HepG2 (cell line): ENCODE results near the gene NEURL1B. TPM values are rescaled to one million over a fixed set of nuclear protein-coding genes. Genes with fewer than 3 reads are reported as not detected.

Experiments used
- CTCF ChIP-seq: sonication (generic); formaldehyde crosslinking; IDR thresholded peaks from 2 replicates; pipeline ENCODE4 v1.5.0; 2020; ENCODE audit warnings: mild to moderate bottlenecking, missing genetic modification reagents, moderate library complexity
- FOXA3 ChIP-seq: IDR thresholded peaks from 2 replicates; pipeline ENCODE4 v1.6.1; 2016; ENCODE audit warnings: missing genetic modification reagents, missing compliant biosample characterization
- KDM3A ChIP-seq: IDR thresholded peaks from 2 replicates; pipeline ENCODE4 v1.6.1; 2018; ENCODE audit warnings: low read depth, missing compliant biosample characterization
- MAFK ChIP-seq, 2 experiments: IDR thresholded peaks in 1 of 2; conservative IDR thresholded peaks in 1 of 2; 2 replicates each; pipeline ENCODE4 v1.6.1; 2011; ENCODE audit warnings: improper control_type of control experiment in 2 of 2, low read length in 2 of 2
- SIN3A ChIP-seq: IDR thresholded peaks from 2 replicates; pipeline ENCODE4 v1.6.1; 2011; ENCODE audit warnings: low read depth, mild to moderate bottlenecking, control low read depth, low read length, borderline replicate concordance
- SOX6 ChIP-seq, 2 experiments: fragments of 450-650 bp in 1 of 2; sonication (generic) in 1 of 2; formaldehyde crosslinking in 1 of 2; IDR thresholded peaks; 2 replicates each; pipeline versions ENCODE4 v1.4.0 to v1.6.1; 2017 to 2020; ENCODE audit warnings: antibody characterized with exemption in 1 of 2, mild to moderate bottlenecking in 1 of 2, missing genetic modification reagents in 1 of 2
- SP4 ChIP-seq: sonication (generic); formaldehyde crosslinking; IDR thresholded peaks from 2 replicates; pipeline ENCODE4 v1.8.1; 2023; ENCODE audit warnings: mild to moderate bottlenecking, missing genetic modification reagents
- THAP8 ChIP-seq: sonication (generic); formaldehyde crosslinking; IDR thresholded peaks from 2 replicates; pipeline ENCODE4 v1.5.1; 2020; ENCODE audit warnings: missing genetic modification reagents, mild to moderate bottlenecking, borderline replicate concordance
- TRIM24 ChIP-seq: sonication (generic); formaldehyde crosslinking; IDR thresholded peaks from 2 replicates; pipeline ENCODE4 v1.8.0; 2022; ENCODE audit warnings: mild to moderate bottlenecking, missing genetic modification reagents
- WIZ ChIP-seq: sonication (generic); formaldehyde crosslinking; IDR thresholded peaks from 2 replicates; pipeline ENCODE4 v1.5.1; 2020; ENCODE audit warnings: mild to moderate bottlenecking, missing genetic modification reagents
- ZEB1 ChIP-seq: IDR thresholded peaks from 2 replicates; pipeline ENCODE4 v1.6.1; 2012; ENCODE audit warnings: mild to moderate bottlenecking, low read depth, inconsistent platforms; ENCODE audit not compliant: insufficient replicate concordance
- ZFAT ChIP-seq: sonication (generic); formaldehyde crosslinking; conservative IDR thresholded peaks from 2 replicates; pipeline ENCODE4 v1.8.1; 2023; ENCODE audit warnings: missing genetic modification reagents, inconsistent platforms
- ZNF317 ChIP-seq: sonication (generic); formaldehyde crosslinking; IDR thresholded peaks from 2 replicates; pipeline ENCODE4 v1.5.0; 2020; ENCODE audit warnings: mild to moderate bottlenecking, missing genetic modification reagents
- ZNF354B ChIP-seq: sonication (generic); formaldehyde crosslinking; IDR thresholded peaks from 2 replicates; pipeline ENCODE4 v1.8.0; 2022; ENCODE audit warnings: mild to moderate bottlenecking, missing genetic modification reagents
- ZNF451 ChIP-seq: sonication (generic); formaldehyde crosslinking; IDR thresholded peaks from 2 replicates; pipeline ENCODE4 v1.5.0; 2020; ENCODE audit warnings: mild to moderate bottlenecking, missing genetic modification reagents
- ZNF530 ChIP-seq: sonication (generic); formaldehyde crosslinking; IDR thresholded peaks from 2 replicates; pipeline ENCODE4 v1.5.0; 2020; ENCODE audit warnings: low read depth, mild to moderate bottlenecking, missing genetic modification reagents
- ZNF616 ChIP-seq: sonication (generic); formaldehyde crosslinking; IDR thresholded peaks from 2 replicates; pipeline ENCODE4 v1.5.0; 2020; ENCODE audit warnings: low read depth, mild to moderate bottlenecking, missing genetic modification reagents
- ZNF709 ChIP-seq: sonication (generic); formaldehyde crosslinking; IDR thresholded peaks from 2 replicates; pipeline ENCODE4 v1.5.0; 2020; ENCODE audit warnings: mild to moderate bottlenecking, missing genetic modification reagents
- ZNF773 ChIP-seq: sonication (generic); formaldehyde crosslinking; IDR thresholded peaks from 2 replicates; pipeline ENCODE4 v1.4.0; 2020; ENCODE audit warnings: missing genetic modification reagents, borderline replicate concordance
- ZNF800 ChIP-seq: sonication (generic); formaldehyde crosslinking; IDR thresholded peaks from 2 replicates; pipeline ENCODE4 v1.4.0; 2020; ENCODE audit warnings: missing genetic modification reagents
- polyA plus RNA-seq, 8 experiments: library from polyadenylated mRNA; depleted of rRNA in 3 of 8; stranded (reverse) in 7 of 8; unstranded in 1 of 8; fragments of >200 nt; fragmentation: Illumina TruSeq in 4 of 8; extraction: Trizol in 4 of 8; gene quantifications; 2 replicates each; pipeline versions ENCODE4 v1.2.1 to v1.2.3, GENCODE V29; 2011 to 2016; ENCODE audit warnings: low read depth in 4 of 8, missing spikeins in 1 of 8, mixed read lengths in 1 of 8; ENCODE audit not compliant: insufficient read depth in 1 of 8
- total RNA-seq, 5 experiments: library from RNA; depleted of rRNA; stranded (reverse); fragments of >200 nt; fragmentation: Illumina TruSeq; extraction: Trizol; gene quantifications; 2 replicates each; pipeline ENCODE4 v1.2.3, GENCODE V29; 2016; ENCODE audit warnings: low read depth in 1 of 5
- TF ChIP-seq, protein P1 (sequence below): sonication (generic); formaldehyde crosslinking; IDR thresholded peaks from 2 replicates; pipeline ENCODE4 v1.5.0; 2020; ENCODE audit warnings: missing genetic modification reagents, mild to moderate bottlenecking, borderline replicate concordance
- TF ChIP-seq, protein P2 (sequence below): sonication (generic); formaldehyde crosslinking; IDR thresholded peaks from 2 replicates; pipeline ENCODE4 v1.8.1; 2022; ENCODE audit warnings: low read depth, mild to moderate bottlenecking, missing genetic modification reagents

Gene NEURL1B
- total and polyA plus RNA-seq, 2 of the 13 experiments (the other 11 are each of a cell fraction or from before 2014, with no cell fraction given), result 0.09 to 0.13 TPM

GRCh38 chr5:172707285-172708182 lies 66.5 kb downstream of the NEURL1B start (continued):
- TF ChIP-seq, protein P1, sequence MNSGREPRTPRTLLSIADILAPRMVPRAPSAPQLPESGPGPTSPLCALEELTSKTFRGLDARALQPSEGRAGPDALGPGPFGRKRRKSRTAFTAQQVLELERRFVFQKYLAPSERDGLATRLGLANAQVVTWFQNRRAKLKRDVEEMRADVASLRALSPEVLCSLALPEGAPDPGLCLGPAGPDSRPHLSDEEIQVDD (CRISPR knock-in tag), result no peak
- TF ChIP-seq, protein P2, sequence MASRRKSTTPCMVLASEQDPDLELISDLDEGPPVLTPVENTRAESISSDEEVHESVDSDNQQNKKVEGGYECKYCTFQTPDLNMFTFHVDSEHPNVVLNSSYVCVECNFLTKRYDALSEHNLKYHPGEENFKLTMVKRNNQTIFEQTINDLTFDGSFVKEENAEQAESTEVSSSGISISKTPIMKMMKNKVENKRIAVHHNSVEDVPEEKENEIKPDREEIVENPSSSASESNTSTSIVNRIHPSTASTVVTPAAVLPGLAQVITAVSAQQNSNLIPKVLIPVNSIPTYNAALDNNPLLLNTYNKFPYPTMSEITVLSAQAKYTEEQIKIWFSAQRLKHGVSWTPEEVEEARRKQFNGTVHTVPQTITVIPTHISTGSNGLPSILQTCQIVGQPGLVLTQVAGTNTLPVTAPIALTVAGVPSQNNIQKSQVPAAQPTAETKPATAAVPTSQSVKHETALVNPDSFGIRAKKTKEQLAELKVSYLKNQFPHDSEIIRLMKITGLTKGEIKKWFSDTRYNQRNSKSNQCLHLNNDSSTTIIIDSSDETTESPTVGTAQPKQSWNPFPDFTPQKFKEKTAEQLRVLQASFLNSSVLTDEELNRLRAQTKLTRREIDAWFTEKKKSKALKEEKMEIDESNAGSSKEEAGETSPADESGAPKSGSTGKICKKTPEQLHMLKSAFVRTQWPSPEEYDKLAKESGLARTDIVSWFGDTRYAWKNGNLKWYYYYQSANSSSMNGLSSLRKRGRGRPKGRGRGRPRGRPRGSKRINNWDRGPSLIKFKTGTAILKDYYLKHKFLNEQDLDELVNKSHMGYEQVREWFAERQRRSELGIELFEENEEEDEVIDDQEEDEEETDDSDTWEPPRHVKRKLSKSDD (CRISPR knock-in tag), result no peak
- TF ChIP-seq SOX6 (IDR thresholded peaks at IDR 0.05), result no peak
- TF ChIP-seq SOX6 (CRISPR knock-in tag; IDR thresholded peaks at IDR 0.05), result no peak
- no peak for TF ChIP-seq ZNF709 (CRISPR knock-in tag)
- TF ChIP-seq FOXA3 (CRISPR knock-in tag), result 0 out of 2 replicates have a peak, but pooled peaks have one; percentile 15
- TF ChIP-seq ZNF800 (CRISPR knock-in tag), result no peak
- TF ChIP-seq ZNF773 (CRISPR knock-in tag), result no peak
- TF ChIP-seq ZNF530 (CRISPR knock-in tag), result no peak
- no peak for TF ChIP-seq WIZ (CRISPR knock-in tag)
- no peak for TF ChIP-seq KDM3A
- TF ChIP-seq MAFK (conservative IDR thresholded peaks at IDR 0.05 in 1 of 2, IDR thresholded peaks at IDR 0.05 in 1 of 2; ENCODE audit: low read length in 2 of 2), result no peak
- no peak for TF ChIP-seq ZNF451 (CRISPR knock-in tag)
- TF ChIP-seq ZFAT (CRISPR knock-in tag), result no peak
- no peak for TF ChIP-seq SIN3A
- no peak for TF ChIP-seq SP4 (CRISPR knock-in tag)
- TF ChIP-seq TRIM24 (CRISPR knock-in tag), result no peak
- TF ChIP-seq ZNF354B (CRISPR knock-in tag), result no peak
- no peak for TF ChIP-seq ZEB1
- peak; percentile 88 for TF ChIP-seq CTCF (CRISPR knock-in tag)
- no peak for TF ChIP-seq ZNF317 (CRISPR knock-in tag)
- TF ChIP-seq ZNF616 (CRISPR knock-in tag), result no peak
- TF ChIP-seq THAP8 (CRISPR knock-in tag), result no peak
